SU-DHL-6 (cell line): Measurements from ENCODE around the gene JUNB.

Experiments used
- H2AFZ ChIP-seq: fragments of 200-600 bp; sonication (generic); 2 replicates; pipeline ENCODE4 v1.6.1; 2014; ENCODE audit warnings: low read depth, mild to moderate bottlenecking, moderate library complexity, mixed read lengths, antibody characterized with exemption, low read length; ENCODE audit not compliant: severe bottlenecking
- H3F3A ChIP-seq: fragments of 200-600 bp; shearing (Covaris generic); 2 replicates; pipeline ENCODE4 v1.6.0; 2016; ENCODE audit warnings: antibody characterized with exemption, mild to moderate bottlenecking; ENCODE audit not compliant: insufficient read depth
- H3K27ac ChIP-seq: fragments of 200-600 bp; sonication (generic); 2 replicates; pipeline ENCODE4 v1.5.1; 2016; ENCODE audit warnings: low read depth, mild to moderate bottlenecking, low read length, moderate library complexity, mixed read lengths
- H3K27me3 ChIP-seq: fragments of 200-600 bp; sonication (generic), shearing (Covaris generic); 2 replicates; pipeline ENCODE4 v1.6.0; 2014; ENCODE audit warnings: mild to moderate bottlenecking, low read length
- H3K36me3 ChIP-seq: fragments of 200-600 bp; sonication (generic); 2 replicates; pipeline ENCODE4 v1.6.1; 2014; ENCODE audit warnings: mild to moderate bottlenecking, low read length, mixed read lengths
- H3K4me2 ChIP-seq: fragments of 300-600, 200-600 bp; shearing (Covaris generic), sonication (generic); 2 replicates; pipeline ENCODE4 v1.6.0; 2014; ENCODE audit warnings: low read length, low read depth, mild to moderate bottlenecking; ENCODE audit not compliant: poor library complexity, severe bottlenecking
- H3K4me3 ChIP-seq: fragments of 200-600 bp; sonication (generic); 2 replicates; pipeline ENCODE4 v1.5.1; 2014; ENCODE audit warnings: antibody characterized with exemption, low read length, mild to moderate bottlenecking, mixed read lengths; ENCODE audit not compliant: insufficient read depth, poor library complexity, severe bottlenecking
- H3K79me2 ChIP-seq: fragments of 200-600 bp; sonication (generic); 2 replicates; pipeline ENCODE4 v1.6.1; 2014; ENCODE audit warnings: mild to moderate bottlenecking, low read length, moderate library complexity; ENCODE audit not compliant: insufficient read depth
- H3K9ac ChIP-seq: fragments of 200-600 bp; sonication (generic); 2 replicates; pipeline ENCODE4 v1.7.0; 2014; ENCODE audit warnings: mild to moderate bottlenecking, low read length
- H3K9me2 ChIP-seq: fragments of 200-600 bp; sonication (generic); replicated peaks from 2 replicates; pipeline ENCODE4 v1.6.1; 2014; ENCODE audit warnings: low read length; ENCODE audit not compliant: insufficient read depth
- H3K9me3 ChIP-seq: fragments of 200-600 bp; sonication (generic); 2 replicates; pipeline ENCODE4 v1.6.1; 2014; ENCODE audit warnings: low read length, mixed read lengths; ENCODE audit not compliant: insufficient read depth
- H4K20me1 ChIP-seq: fragments of 200-600 bp; sonication (generic); 2 replicates; pipeline ENCODE4 v1.6.1; 2014; ENCODE audit warnings: low read depth, mild to moderate bottlenecking, antibody characterized with exemption, low read length, moderate library complexity, mixed read lengths
- EZH2phosphoT487 ChIP-seq: fragments of 200-600 bp; sonication (generic), shearing (Covaris generic); conservative IDR thresholded peaks from 2 replicates; pipeline ENCODE4 v1.6.1; 2018; ENCODE audit warnings: mild to moderate bottlenecking, antibody characterized with exemption, low read length, moderate library complexity, mixed read lengths
- TF ChIP-seq, protein P1 (sequence below): fragments of 200-600 bp; sonication (generic); IDR thresholded peaks from one replicate; pipeline ENCODE4 v1.5.1; 2017; ENCODE audit warnings: antibody characterized with exemption, mild to moderate bottlenecking, low read length, moderate library complexity; ENCODE audit not compliant: insufficient read depth, poor library complexity, severe bottlenecking

The JUNB gene

DNA sequence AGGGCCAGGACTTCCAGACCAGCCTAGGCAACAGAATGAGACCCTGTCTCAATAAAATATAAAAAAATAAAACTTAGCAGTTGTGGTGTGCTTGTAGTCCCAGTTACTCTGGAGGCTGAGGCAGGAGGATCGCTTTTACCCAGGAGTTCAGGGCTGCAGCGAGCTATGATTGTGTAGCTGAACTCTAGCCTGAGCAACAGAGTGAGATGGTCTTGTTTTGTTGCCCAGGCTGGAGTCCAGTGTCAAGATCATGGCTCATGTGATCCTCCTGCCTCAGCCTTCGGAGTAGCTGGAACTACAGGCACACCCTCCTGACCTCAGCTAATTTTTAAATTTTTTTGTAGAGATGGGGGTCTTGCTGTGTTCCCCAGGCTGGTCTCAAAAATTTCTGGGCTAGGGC is 4.3 kb upstream of the JUNB start:
- Histone ChIP-seq H3K4me2 (no peak overlapping the region), H3F3A (peaks cover 19% of the 10 kb centered on the region), H3K79me2 (no peaks in the 10 kb centered on the region), H3K36me3 (no peaks in the 10 kb centered on the region), H3K9ac (no peak overlapping the region), H3K27ac (no peak overlapping the region), H4K20me1 (no peaks in the 10 kb centered on the region), H3K4me3 (no peak overlapping the region), H2AFZ (no peak overlapping the region), H3K9me3 (no peaks in the 10 kb centered on the region), H3K9me2 (no peaks in the 10 kb centered on the region), H3K27me3 (no peaks in the 10 kb centered on the region)
- no peak for TF ChIP-seq EZH2phosphoT487
- TF ChIP-seq, protein P1, sequence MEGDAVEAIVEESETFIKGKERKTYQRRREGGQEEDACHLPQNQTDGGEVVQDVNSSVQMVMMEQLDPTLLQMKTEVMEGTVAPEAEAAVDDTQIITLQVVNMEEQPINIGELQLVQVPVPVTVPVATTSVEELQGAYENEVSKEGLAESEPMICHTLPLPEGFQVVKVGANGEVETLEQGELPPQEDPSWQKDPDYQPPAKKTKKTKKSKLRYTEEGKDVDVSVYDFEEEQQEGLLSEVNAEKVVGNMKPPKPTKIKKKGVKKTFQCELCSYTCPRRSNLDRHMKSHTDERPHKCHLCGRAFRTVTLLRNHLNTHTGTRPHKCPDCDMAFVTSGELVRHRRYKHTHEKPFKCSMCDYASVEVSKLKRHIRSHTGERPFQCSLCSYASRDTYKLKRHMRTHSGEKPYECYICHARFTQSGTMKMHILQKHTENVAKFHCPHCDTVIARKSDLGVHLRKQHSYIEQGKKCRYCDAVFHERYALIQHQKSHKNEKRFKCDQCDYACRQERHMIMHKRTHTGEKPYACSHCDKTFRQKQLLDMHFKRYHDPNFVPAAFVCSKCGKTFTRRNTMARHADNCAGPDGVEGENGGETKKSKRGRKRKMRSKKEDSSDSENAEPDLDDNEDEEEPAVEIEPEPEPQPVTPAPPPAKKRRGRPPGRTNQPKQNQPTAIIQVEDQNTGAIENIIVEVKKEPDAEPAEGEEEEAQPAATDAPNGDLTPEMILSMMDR: no peak

GRCh38 chr19:12787458-12787857 is 3.8 kb upstream of the JUNB start:
- Histone ChIP-seq H2AFZ (no peak overlapping the region), H3K4me3 (no peak overlapping the region), H3K9me2 (no peaks in the 10 kb centered on the region), H3K27me3 (no peaks in the 10 kb centered on the region), H3F3A (peaks cover 19% of the 10 kb centered on the region), H4K20me1 (no peaks in the 10 kb centered on the region), H3K27ac (no peak overlapping the region), H3K79me2 (no peaks in the 10 kb centered on the region), H3K36me3 (no peaks in the 10 kb centered on the region), H3K9me3 (no peaks in the 10 kb centered on the region), H3K4me2 (no peak overlapping the region), H3K9ac (no peak overlapping the region)
- TF ChIP-seq, protein P1: no peak
- no peak for TF ChIP-seq EZH2phosphoT487

- Histone ChIP-seq H3K36me3 (no peaks in the 10 kb centered on the region), H3F3A (peaks cover 26% of the 10 kb centered on the region), H4K20me1 (no peaks in the 10 kb centered on the region), H2AFZ (no peak overlapping the region), H3K4me2 (no peak overlapping the region), H3K79me2 (no peaks in the 10 kb centered on the region), H3K9me3 (no peaks in the 10 kb centered on the region), H3K27me3 (no peaks in the 10 kb centered on the region), H3K27ac (no peak overlapping the region), H3K9me2 (no peaks in the 10 kb centered on the region), H3K9ac (no peak overlapping the region), H3K4me3 (no peak overlapping the region)
- TF ChIP-seq EZH2phosphoT487: no peak
- TF ChIP-seq, protein P1: no peak
These were observed 3.1 kb upstream of the JUNB start for GRCh38 chr19:12788042-12788681.
